NCI-H1694 (cell line): ENCODE measurements around the gene KLF5.
"Not testable (repeated sequence)": the region's sequence is repeated elsewhere in the genome, so short reads cannot be mapped to it uniquely, and the experiment has no call there.

ENCODE experiments used
- DNase-seq: peaks from one replicate; lab custom pipeline; 2025; lab: John Stamatoyannopoulos, UW

KLF5 gene

GRCh38 chr13:73088332-73088935 is 29.6 kb downstream of the KLF5 start:
- DNase-seq, result no peak

GRCh38 chr13:73089213-73089612 is 30.4 kb downstream of the KLF5 start:
- DNase-seq, result no peak

GRCh38 chr13:73090116-73090822 is 31.5 kb downstream of the KLF5 start:
- no peak for DNase-seq

- no peak for DNase-seq
Measured at GRCh38 chr13:73090823-73091187, 32.0 kb downstream of the KLF5 start.

GRCh38 chr13:73092829-73093228 is 34.0 kb downstream of the KLF5 start:
- DNase-seq, result no peak

- no peak for DNase-seq
Measured at GRCh38 chr13:73096173-73096572, 37.4 kb downstream of the KLF5 start.

- DNase-seq, result no peak
Measured at GRCh38 chr13:73096638-73097037, 37.8 kb downstream of the KLF5 start.

- DNase-seq, result not testable (repeated sequence)
Measured at GRCh38 chr13:73100781-73101180, 42.0 kb downstream of the KLF5 start.

- no peak for DNase-seq
Measured at GRCh38 chr13:73101351-73102007, 42.7 kb downstream of the KLF5 start.

GRCh38 chr13:73103238-73103637 is 44.4 kb downstream of the KLF5 start:
- no peak for DNase-seq

GRCh38 chr13:73106513-73107178 is 47.8 kb downstream of the KLF5 start:
- no peak for DNase-seq

- DNase-seq, result no peak
Measured at GRCh38 chr13:73107481-73107880, 48.7 kb downstream of the KLF5 start.

GRCh38 chr13:73107970-73108369 is 49.2 kb downstream of the KLF5 start:
- no peak for DNase-seq

- DNase-seq, result no peak
Measured at GRCh38 chr13:73109288-73109899, 50.6 kb downstream of the KLF5 start.

- DNase-seq, result no peak
Measured at GRCh38 chr13:73109969-73110368, 51.2 kb downstream of the KLF5 start.

- DNase-seq, result no peak
Measured at GRCh38 chr13:73110814-73111213, 52.0 kb downstream of the KLF5 start.

GRCh38 chr13:73111331-73111730 is 52.5 kb downstream of the KLF5 start:
- no peak for DNase-seq

- DNase-seq, result no peak
Measured at GRCh38 chr13:73119612-73120011, 60.8 kb downstream of the KLF5 start.
